Small intestine (tissue), 7 donors: Measurements from ENCODE around the gene EFL1. TPM values are rescaled to one million over a fixed set of nuclear protein-coding genes. Genes with fewer than 3 reads are reported as not detected.
"Not testable (repeated sequence)": the region's sequence is repeated elsewhere in the genome, so short reads cannot be mapped to it uniquely, and the experiment has no call there.

Source experiments
- DNase-seq, 2 donors: peaks; one replicate each; pipeline versions ENCODE4 v3.0.0 to v3.0.0-alpha.2; 2013
- FAIRE-seq: peaks from 2 replicates; lab custom pipeline; 2012; peaks lifted over from hg19 to GRCh38; lab: Jason Lieb, UNC
- H3K27ac ChIP-seq, 3 donors: one replicate each; pipeline ENCODE4 v1.5.1; 2013; ENCODE audit warnings: low read length in 2 of 3, mild to moderate bottlenecking in 2 of 3, control low read depth in 1 of 3, inconsistent platforms in 1 of 3, low read depth in 1 of 3, moderate library complexity in 1 of 3
- H3K27me3 ChIP-seq, 3 donors: one replicate each; pipeline ENCODE4 v1.6.1; 2013; ENCODE audit warnings: low read length in 3 of 3, inconsistent platforms in 1 of 3; ENCODE audit not compliant: control insufficient read depth in 3 of 3, insufficient read depth in 3 of 3
- H3K36me3 ChIP-seq, 3 donors: one replicate each; pipeline ENCODE4 v1.6.1; 2013; ENCODE audit warnings: low read length in 3 of 3, inconsistent platforms in 1 of 3, low read depth in 1 of 3, mild to moderate bottlenecking in 1 of 3, moderate library complexity in 1 of 3; ENCODE audit not compliant: control insufficient read depth in 3 of 3, insufficient read depth in 2 of 3
- H3K4me1 ChIP-seq, 3 donors: one replicate each; pipeline ENCODE4 v1.6.1; 2013; ENCODE audit warnings: low read length in 2 of 3, inconsistent platforms in 1 of 3, low read depth in 1 of 3, mild to moderate bottlenecking in 1 of 3, moderate library complexity in 1 of 3; ENCODE audit not compliant: control insufficient read depth in 3 of 3, insufficient read depth in 2 of 3
- H3K4me3 ChIP-seq, 3 donors: one replicate each; pipeline ENCODE4 v1.5.1; 2013; ENCODE audit warnings: low read length in 3 of 3, control low read depth in 1 of 3, inconsistent platforms in 1 of 3, low read depth in 1 of 3, mild to moderate bottlenecking in 1 of 3, moderate library complexity in 1 of 3
- H3K9me3 ChIP-seq, 2 donors: one replicate each; pipeline ENCODE4 v1.6.1; 2013; ENCODE audit warnings: low read depth in 1 of 2, low read length in 1 of 2; ENCODE audit not compliant: control insufficient read depth in 2 of 2, insufficient read depth in 1 of 2
- WGBS, 3 donors: extraction: QIAGEN DNeasy Blood & Tissue Kit; methylation state at CpG; one replicate each; pipeline ENCODE4 v1.1.7; 2013; 5-methylcytosine and 5-hydroxymethylcytosine counted together
- polyA plus RNA-seq, 4 donors: library from polyadenylated mRNA; stranded (reverse) in 3 of 4; unstranded in 1 of 4; fragments of 200-250 nt in 3 of 4; fragments of 120-200 nt in 1 of 4; gene quantifications; one replicate each; pipeline versions ENCODE4 v1.2.1 to v1.2.3, GENCODE V29; 2013
- donor health status: healthy with polysubstance abuse.
- donor health status: control.
- donor health status: control.
- donor health status: Bipolar disorder and iron deficiency.
- donor health status: healthy.

Gene EFL1
- polyA plus RNA-seq, 4 donors = 11.6 to 25.2 (median 13.4) TPM

- no peak for FAIRE-seq
- Histone ChIP-seq H3K27ac (no peak overlapping the region), H3K36me3 (no peaks in the 10 kb centered on the region), H3K27me3 (no peaks in the 10 kb centered on the region), H3K4me1 (no peaks in the 10 kb centered on the region), H3K4me3 (no peak overlapping the region), H3K9me3 (no peaks in the 10 kb centered on the region)
- WGBS, 3 donors = 91 to 95% (median 92%) methylated on average over 12 of the region's 12 CpGs
- DNase-seq = no peak
Observed at GRCh38 chr15:82303956-82304777, 41.6 kb upstream of the EFL1 start.

- Histone ChIP-seq H3K4me1 (no peaks in the 10 kb centered on the region), H3K4me3 (no peak overlapping the region), H3K36me3 (no peaks in the 10 kb centered on the region), H3K27me3 (no peaks in the 10 kb centered on the region), H3K9me3 (no peaks in the 10 kb centered on the region), H3K27ac (no peak overlapping the region)
- 69 to 80% (median 78%) methylated on average over 2 to 3 of the region's 3 CpGs for WGBS, 3 donors
- DNase-seq (no peak), FAIRE-seq (no peak)
Observed at GRCh38 chr15:82301296-82302016, 38.9 kb upstream of the EFL1 start.

GRCh38 chr15:82300883-82301282 is 38.3 kb upstream of the EFL1 start:
- Histone ChIP-seq H3K4me3 (no peak overlapping the region), H3K27ac (no peak overlapping the region), H3K4me1 (no peaks in the 10 kb centered on the region), H3K27me3 (no peaks in the 10 kb centered on the region), H3K9me3 (no peaks in the 10 kb centered on the region), H3K36me3 (no peaks in the 10 kb centered on the region)
- 92 to 95% (median 93%) methylated on average over 7 of the region's 7 CpGs for WGBS, 3 donors
- DNase-seq = no peak
- no peak for FAIRE-seq

GRCh38 chr15:82300326-82300725 is 37.8 kb upstream of the EFL1 start:
- DNase-seq, H3K9me3 ChIP-seq, H3K27ac ChIP-seq, H3K4me3 ChIP-seq, H3K36me3 ChIP-seq, H3K4me1 ChIP-seq, FAIRE-seq, H3K27me3 ChIP-seq: not testable (repeated sequence)
- WGBS, 3 donors = 65 to 79% (median 78%) methylated on average over 6 of the region's 6 CpGs

GRCh38 chr15:82299511-82299914 is 37.0 kb upstream of the EFL1 start:
- not testable (repeated sequence) for FAIRE-seq, H3K4me1 ChIP-seq, H3K27me3 ChIP-seq, H3K9me3 ChIP-seq, H3K27ac ChIP-seq, DNase-seq, H3K36me3 ChIP-seq, H3K4me3 ChIP-seq
- WGBS, 3 donors = 33 to 60% (median 54%) methylated on average over 3 of the region's 6 CpGs

- Histone ChIP-seq H3K27me3 (no peaks in the 10 kb centered on the region), H3K4me1 (no peaks in the 10 kb centered on the region), H3K27ac (no peak overlapping the region), H3K9me3 (no peaks in the 10 kb centered on the region), H3K4me3 (no peak overlapping the region), H3K36me3 (no peaks in the 10 kb centered on the region)
- 24 to 59% (median 35%) methylated on average over 42 to 44 of the region's 44 CpGs for WGBS, 3 donors
- peak; percentile 22 to 32 for DNase-seq
- FAIRE-seq = no peak
Observed at GRCh38 chr15:82298520-82298919, 36.0 kb upstream of the EFL1 start.

- Histone ChIP-seq H3K27me3 (no peaks in the 10 kb centered on the region), H3K36me3 (no peaks in the 10 kb centered on the region), H3K9me3 (no peaks in the 10 kb centered on the region), H3K4me1 (no peaks in the 10 kb centered on the region), H3K27ac (no peak overlapping the region), H3K4me3 (no peak overlapping the region)
- no peak for FAIRE-seq
- WGBS, 3 donors = 94 to 96% (median 94%) methylated on average over 13 of the region's 13 CpGs
- no peak for DNase-seq
Observed at GRCh38 chr15:82298032-82298431, 35.5 kb upstream of the EFL1 start.

- Histone ChIP-seq H3K4me3 (no peak overlapping the region), H3K9me3 (no peaks in the 10 kb centered on the region), H3K4me1 (no peaks in the 10 kb centered on the region), H3K27ac (no peak overlapping the region), H3K36me3 (no peaks in the 10 kb centered on the region), H3K27me3 (no peaks in the 10 kb centered on the region)
- FAIRE-seq (no peak), DNase-seq (no peak)
- WGBS, 3 donors = 89 to 91% (median 90%) methylated on average over 5 of the region's 5 CpGs
Observed at GRCh38 chr15:82297546-82297945, 35.0 kb upstream of the EFL1 start.
